DND-41 (cell line): ENCODE data around the gene ZSCAN5A.

ENCODE experiments used
- EZH2 ChIP-seq: IDR thresholded peaks from 3 replicates; pipeline ENCODE4 v1.6.1; 2012; ENCODE audit warnings: borderline replicate concordance, low read depth, mild to moderate bottlenecking, moderate library complexity, low read length, inconsistent platforms; ENCODE audit not compliant: severe bottlenecking
- TF ChIP-seq, protein P1 (sequence below): IDR thresholded peaks from 2 replicates; pipeline ENCODE4 v1.5.1; 2012; ENCODE audit warnings: borderline replicate concordance, low read length, moderate library complexity, mild to moderate bottlenecking; ENCODE audit not compliant: poor library complexity, severe bottlenecking; ENCODE audit errors: extremely low read depth

DNA sequence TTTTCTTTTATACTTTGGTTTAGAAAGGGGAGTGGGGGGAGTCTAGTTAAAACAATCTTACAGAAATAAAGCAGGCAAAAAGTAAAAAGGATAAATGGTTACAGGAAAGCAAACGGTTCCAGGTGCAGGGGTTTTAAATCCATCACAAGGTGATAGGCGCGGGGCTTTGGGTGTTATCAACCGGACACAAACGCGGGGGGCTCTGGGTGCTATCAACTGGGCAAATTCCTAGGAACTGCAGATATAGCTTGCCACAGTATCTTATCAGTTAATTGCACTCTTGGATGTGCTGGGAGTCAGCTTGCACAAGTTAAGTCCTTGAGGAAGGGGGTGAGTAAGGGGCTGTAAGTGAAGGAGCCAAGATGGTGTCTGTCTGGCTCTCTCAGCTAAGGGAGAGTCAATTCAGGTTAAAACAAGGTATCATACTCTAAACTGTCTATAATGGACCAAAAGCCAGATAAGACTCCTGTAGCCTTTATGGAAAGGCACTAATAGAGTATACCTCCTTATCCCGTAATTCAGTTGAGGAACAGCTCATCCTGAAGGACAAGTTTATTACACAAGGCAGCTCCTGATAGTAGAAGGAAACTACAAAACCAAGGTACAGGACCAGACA is 32.6 kb upstream of the ZSCAN5A start:
- TF ChIP-seq, protein P1, sequence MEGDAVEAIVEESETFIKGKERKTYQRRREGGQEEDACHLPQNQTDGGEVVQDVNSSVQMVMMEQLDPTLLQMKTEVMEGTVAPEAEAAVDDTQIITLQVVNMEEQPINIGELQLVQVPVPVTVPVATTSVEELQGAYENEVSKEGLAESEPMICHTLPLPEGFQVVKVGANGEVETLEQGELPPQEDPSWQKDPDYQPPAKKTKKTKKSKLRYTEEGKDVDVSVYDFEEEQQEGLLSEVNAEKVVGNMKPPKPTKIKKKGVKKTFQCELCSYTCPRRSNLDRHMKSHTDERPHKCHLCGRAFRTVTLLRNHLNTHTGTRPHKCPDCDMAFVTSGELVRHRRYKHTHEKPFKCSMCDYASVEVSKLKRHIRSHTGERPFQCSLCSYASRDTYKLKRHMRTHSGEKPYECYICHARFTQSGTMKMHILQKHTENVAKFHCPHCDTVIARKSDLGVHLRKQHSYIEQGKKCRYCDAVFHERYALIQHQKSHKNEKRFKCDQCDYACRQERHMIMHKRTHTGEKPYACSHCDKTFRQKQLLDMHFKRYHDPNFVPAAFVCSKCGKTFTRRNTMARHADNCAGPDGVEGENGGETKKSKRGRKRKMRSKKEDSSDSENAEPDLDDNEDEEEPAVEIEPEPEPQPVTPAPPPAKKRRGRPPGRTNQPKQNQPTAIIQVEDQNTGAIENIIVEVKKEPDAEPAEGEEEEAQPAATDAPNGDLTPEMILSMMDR, result no peak
- no peak for TF ChIP-seq EZH2
